Loucy (cell line): Measurements from ENCODE around the gene EPHA5.

ENCODE experiments used
- H2AFZ ChIP-seq: fragments of 200-600 bp; sonication (generic); 2 replicates; pipeline ENCODE4 v1.6.0; 2016; ENCODE audit warnings: antibody characterized with exemption, mild to moderate bottlenecking, low read length, moderate library complexity
- H3F3A ChIP-seq: fragments of 200-600 bp; 2 replicates; pipeline ENCODE4 v1.6.0; 2016; ENCODE audit warnings: antibody characterized with exemption, low read depth, mild to moderate bottlenecking
- H3K27me3 ChIP-seq: fragments of 200-600 bp; sonication (generic); 2 replicates; pipeline ENCODE4 v1.6.1; 2014; ENCODE audit warnings: low read length, mild to moderate bottlenecking; ENCODE audit not compliant: insufficient read depth, poor library complexity, severe bottlenecking
- H3K36me3 ChIP-seq: fragments of 200-600 bp; sonication (generic); 2 replicates; pipeline ENCODE4 v1.6.1; 2016; ENCODE audit warnings: low read length; ENCODE audit not compliant: insufficient read depth
- H3K4me1 ChIP-seq: fragments of 200-600 bp; sonication (generic); 2 replicates; pipeline ENCODE4 v1.5.1; 2014; ENCODE audit warnings: low read length, mild to moderate bottlenecking; ENCODE audit not compliant: insufficient read depth, poor library complexity, severe bottlenecking
- H3K4me2 ChIP-seq: fragments of 200-600 bp; sonication (generic); 2 replicates; pipeline ENCODE4 v1.6.0; 2014; ENCODE audit warnings: antibody characterized with exemption, low read length, low read depth, mild to moderate bottlenecking; ENCODE audit not compliant: poor library complexity, severe bottlenecking
- H3K4me3 ChIP-seq: fragments of 200-600 bp; sonication (generic); 2 replicates; pipeline ENCODE4 v1.5.1; 2014; ENCODE audit warnings: low read length, mild to moderate bottlenecking, mixed read lengths; ENCODE audit not compliant: poor library complexity, severe bottlenecking
- H3K79me2 ChIP-seq: fragments of 200-600 bp; sonication (generic); 2 replicates; pipeline ENCODE4 v1.6.1; 2014; ENCODE audit warnings: low read length; ENCODE audit not compliant: insufficient read depth
- H3K9ac ChIP-seq: fragments of 200-600 bp; sonication (generic); 2 replicates; pipeline ENCODE4 v1.6.0; 2014; ENCODE audit warnings: mild to moderate bottlenecking, low read depth, low read length, moderate library complexity; ENCODE audit not compliant: poor library complexity, severe bottlenecking
- H3K9me2 ChIP-seq: fragments of 200-600 bp; sonication (generic); replicated peaks from 2 replicates; pipeline ENCODE4 v1.6.1; 2016; ENCODE audit warnings: low read depth, low read length, mixed read lengths
- H3K9me3 ChIP-seq: fragments of 200-600 bp; sonication (generic); 2 replicates; pipeline ENCODE4 v1.6.1; 2014; ENCODE audit warnings: mild to moderate bottlenecking, antibody characterized with exemption, low read length, low read depth; ENCODE audit not compliant: insufficient read depth
- H4K20me1 ChIP-seq: fragments of 200-600 bp; sonication (generic); 2 replicates; pipeline ENCODE4 v1.6.0; 2014; ENCODE audit warnings: antibody characterized with exemption, low read length, mild to moderate bottlenecking; ENCODE audit not compliant: insufficient read depth, poor library complexity, severe bottlenecking
- CTCF ChIP-seq: fragments of 200-600 bp; sonication (generic); conservative IDR thresholded peaks from 2 replicates; pipeline ENCODE4 v1.5.1; 2014; ENCODE audit warnings: mild to moderate bottlenecking, antibody characterized with exemption, low read length
- EZH2phosphoT487 ChIP-seq: fragments of 200-600 bp; IDR thresholded peaks from 2 replicates; pipeline ENCODE4 v1.6.1; 2018; ENCODE audit warnings: antibody characterized with exemption, mild to moderate bottlenecking, moderate library complexity, borderline replicate concordance

The EPHA5 gene

GRCh38 chr4:65645185-65645584 lies 25.1 kb downstream of the EPHA5 start:
- Histone ChIP-seq H3K4me2 (no peak overlapping the region), H3K9me2 (no peaks in the 10 kb centered on the region), H3K4me3 (no peak overlapping the region), H4K20me1 (no peaks in the 10 kb centered on the region), H3F3A (no peaks in the 10 kb centered on the region), H3K36me3 (no peaks in the 10 kb centered on the region), H3K4me1 (no peaks in the 10 kb centered on the region), H3K9me3 (no peaks in the 10 kb centered on the region), H3K79me2 (no peaks in the 10 kb centered on the region), H3K9ac (no peak overlapping the region), H3K27me3 (no peaks in the 10 kb centered on the region), H2AFZ (no peak overlapping the region)
- TF ChIP-seq CTCF (no peak), EZH2phosphoT487 (no peak)

- Histone ChIP-seq H3K9me3 (no peaks in the 10 kb centered on the region), H3K4me1 (no peaks in the 10 kb centered on the region), H2AFZ (no peak overlapping the region), H4K20me1 (no peaks in the 10 kb centered on the region), H3K9me2 (no peaks in the 10 kb centered on the region), H3K4me3 (no peak overlapping the region), H3K9ac (no peak overlapping the region), H3K27me3 (no peaks in the 10 kb centered on the region), H3K36me3 (no peaks in the 10 kb centered on the region), H3F3A (no peaks in the 10 kb centered on the region), H3K79me2 (no peaks in the 10 kb centered on the region), H3K4me2 (no peak overlapping the region)
- TF ChIP-seq EZH2phosphoT487 = no peak
These were observed 35.1 kb downstream of the EPHA5 start for GRCh38 chr4:65635051-65635821.

GRCh38 chr4:65624651-65625050 lies 45.6 kb downstream of the EPHA5 start:
- Histone ChIP-seq H3F3A (no peaks in the 10 kb centered on the region), H3K4me3 (no peak overlapping the region), H3K27me3 (no peaks in the 10 kb centered on the region), H3K4me2 (no peak overlapping the region), H3K4me1 (no peaks in the 10 kb centered on the region), H2AFZ (no peak overlapping the region), H4K20me1 (no peaks in the 10 kb centered on the region), H3K9me2 (no peaks in the 10 kb centered on the region), H3K9ac (no peak overlapping the region), H3K36me3 (no peaks in the 10 kb centered on the region), H3K79me2 (no peaks in the 10 kb centered on the region), H3K9me3 (no peaks in the 10 kb centered on the region)
- no peak for TF ChIP-seq CTCF
- no peak for TF ChIP-seq EZH2phosphoT487

- H3K9ac ChIP-seq = no peak overlapping the region
- no peaks in the 10 kb centered on the region for H3K4me1 ChIP-seq
- H2AFZ ChIP-seq = no peak overlapping the region
- H3K27me3 ChIP-seq = no peaks in the 10 kb centered on the region
- H4K20me1 ChIP-seq = no peaks in the 10 kb centered on the region
- TF ChIP-seq CTCF (no peak), EZH2phosphoT487 (no peak)
- no peaks in the 10 kb centered on the region for H3K36me3 ChIP-seq
- no peak overlapping the region for H3K4me3 ChIP-seq
- no peaks in the 10 kb centered on the region for H3K9me2 ChIP-seq
- H3F3A ChIP-seq = no peaks in the 10 kb centered on the region
- H3K9me3 ChIP-seq = no peaks in the 10 kb centered on the region
- H3K4me2 ChIP-seq = no peak overlapping the region
- H3K79me2 ChIP-seq = no peaks in the 10 kb centered on the region
These were observed 46.8 kb downstream of the EPHA5 start for GRCh38 chr4:65623506-65623905.
